T-helper 1 cell treated with Interleukin-12 subunit alpha and Interleukin-12 subunit beta and Interleukin-4 antibody, amounts not matched to agents 30 μg/mL and 1 μg/mL, for 36 hours (primary cell): ENCODE measurements around the gene RAB1A.
"Not testable (repeated sequence)": the region's sequence is repeated elsewhere in the genome, so short reads cannot be mapped to it uniquely, and the experiment has no call there.

Experiments used
- H3K27ac Mint-ChIP-seq: one replicate; pipeline ENCODE4 v1.8.0; 2021; ENCODE audit warnings: mild to moderate bottlenecking, mixed read lengths
- H3K27me3 Mint-ChIP-seq: one replicate; pipeline ENCODE4 v1.8.0; 2021; ENCODE audit warnings: low read depth, mixed read lengths
- H3K36me3 Mint-ChIP-seq: one replicate; pipeline ENCODE4 v1.8.0; 2021; ENCODE audit warnings: low read depth, mixed read lengths
- H3K4me1 Mint-ChIP-seq: one replicate; pipeline ENCODE4 v1.8.0; 2021; ENCODE audit warnings: low read depth, mixed read lengths
- H3K4me3 Mint-ChIP-seq: one replicate; pipeline ENCODE4 v1.8.0; 2021; ENCODE audit warnings: mild to moderate bottlenecking, moderate library complexity, mixed read lengths
- H3K9me3 Mint-ChIP-seq: one replicate; pipeline ENCODE4 v1.8.0; 2021; ENCODE audit warnings: mixed read lengths

RAB1A gene

DNA sequence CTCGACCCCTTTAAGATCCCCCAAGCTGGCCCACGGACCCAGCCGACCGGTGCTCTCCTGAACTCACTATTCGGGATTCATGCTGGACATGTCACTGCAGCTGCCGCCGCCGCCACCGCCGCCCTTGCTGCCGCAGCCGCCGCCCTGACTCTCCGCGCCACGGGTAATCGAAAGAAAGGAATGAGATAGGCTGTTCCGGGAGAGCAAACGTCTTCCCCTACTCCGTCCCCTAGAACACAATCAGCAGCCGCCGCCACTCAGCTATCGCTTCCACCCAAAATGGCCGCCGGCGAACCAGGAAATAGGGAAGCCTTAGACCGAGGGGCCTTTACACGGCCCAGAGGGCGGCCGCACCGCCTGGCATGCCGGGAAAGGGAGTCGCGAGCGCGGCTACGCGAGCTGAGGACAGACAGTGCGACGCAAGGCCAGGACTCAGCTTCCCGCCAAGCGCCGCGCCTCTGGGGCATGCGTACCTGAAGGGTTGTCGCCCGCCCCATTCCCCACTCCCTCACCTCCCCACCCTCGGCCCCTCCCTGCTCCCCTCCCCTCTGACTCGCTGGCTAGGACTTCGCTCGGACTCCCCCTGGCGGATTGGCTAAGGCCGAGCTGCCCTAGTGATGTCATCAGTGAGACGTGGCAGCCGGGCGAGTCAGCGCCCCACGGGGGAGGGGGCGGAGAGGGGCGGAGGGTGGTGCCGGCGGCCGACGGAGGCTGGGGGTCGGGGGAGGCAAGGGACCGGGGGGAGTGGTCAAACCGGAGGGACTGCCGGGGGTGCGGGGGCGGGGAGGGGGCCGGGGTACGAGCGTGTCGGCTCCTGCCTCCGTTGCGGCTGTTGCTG lies at the start of gene RAB1A:
RAB1A (minus strand) TSS at position 281 of the 838 bp plus-strand sequence; CDS start at position 90, 191 bp downstream.
- Mint-ChIP-seq H3K27ac (peak within 1 kb of the TSS; percentile 99), H3K27me3 (peaks cover 9% of the 10 kb centered on the region), H3K4me1 (peaks cover 21% of the 10 kb centered on the region), H3K9me3 (no peaks in the 10 kb centered on the region), H3K4me3 (peak within 1 kb of the TSS; percentile 99), H3K36me3 (peaks cover 3% of the 10 kb centered on the region)

DNA sequence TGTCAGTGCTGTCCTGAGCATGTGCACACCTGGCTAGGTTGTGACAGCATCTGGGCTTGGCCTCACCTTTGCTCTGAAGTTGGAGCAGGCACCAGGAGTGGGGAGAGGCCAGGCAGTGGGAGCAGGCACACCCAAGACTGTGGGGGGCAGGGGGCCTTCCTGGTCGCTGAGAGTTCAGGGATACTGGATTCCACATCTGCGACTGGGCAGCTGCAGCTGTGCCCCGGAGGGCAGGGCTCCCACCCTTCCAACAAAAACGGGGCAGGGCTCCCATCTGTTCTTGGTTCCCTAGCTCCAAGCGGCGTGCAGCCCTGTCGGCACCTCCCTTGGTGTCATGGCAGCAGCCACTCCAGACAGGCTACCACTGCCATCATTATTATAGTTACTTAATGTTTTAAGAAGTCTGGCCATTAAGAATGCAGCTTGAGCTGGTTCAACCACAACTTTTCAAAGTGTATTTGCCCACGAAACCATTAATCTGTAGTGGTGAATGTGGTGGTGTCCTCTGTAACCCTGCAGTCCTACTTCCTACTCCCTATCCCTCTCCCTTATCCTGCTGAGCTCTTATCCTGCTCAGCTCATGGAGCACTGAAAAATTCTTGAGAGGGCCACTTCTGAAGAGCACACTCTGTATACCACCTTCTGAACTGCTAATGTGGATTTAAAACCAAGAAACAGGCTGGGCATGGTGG lies 48.0 kb upstream of the RAB1A start:
- H3K4me1 Mint-ChIP-seq = no peaks in the 10 kb centered on the region
- H3K27me3 Mint-ChIP-seq = peaks cover 23% of the 10 kb centered on the region
- H3K9me3 Mint-ChIP-seq = no peaks in the 10 kb centered on the region
- H3K36me3 Mint-ChIP-seq = no peaks in the 10 kb centered on the region
- H3K27ac Mint-ChIP-seq = no peak overlapping the region
- H3K4me3 Mint-ChIP-seq = no peak overlapping the region

DNA sequence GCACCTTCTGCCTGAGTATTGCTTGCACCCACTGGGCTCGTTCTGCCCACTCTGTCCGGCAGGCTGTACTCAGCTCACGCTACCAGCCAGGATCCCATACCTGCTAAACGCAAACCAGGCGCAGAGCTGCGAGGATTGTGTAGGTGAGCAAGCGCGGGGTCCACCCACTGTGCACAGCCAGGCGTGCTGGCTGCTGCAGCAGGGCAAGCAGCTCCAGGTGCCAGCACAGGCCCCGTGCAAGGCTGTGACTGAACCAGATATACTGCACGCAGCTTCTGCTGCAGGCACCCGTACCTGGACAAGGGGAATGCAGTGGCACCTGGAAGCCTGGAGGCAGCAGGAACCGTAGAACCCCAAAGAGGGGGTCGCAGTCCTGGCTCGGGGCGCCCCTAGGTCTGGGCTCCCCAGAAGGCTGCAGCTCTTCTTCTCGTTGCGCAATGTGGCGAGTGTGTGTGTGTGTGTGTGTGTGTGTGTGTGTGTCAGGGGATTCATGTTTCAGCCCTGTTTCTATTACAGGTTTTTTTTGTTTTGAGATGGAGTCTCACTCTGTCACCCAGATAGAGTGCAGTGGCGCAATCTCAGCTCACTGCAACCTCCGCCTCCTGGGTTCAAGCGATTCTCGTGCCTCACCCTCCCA lies 46.1 kb upstream of the RAB1A start:
- H3K27me3 Mint-ChIP-seq = peaks cover 22% of the 10 kb centered on the region
- no peaks in the 10 kb centered on the region for H3K9me3 Mint-ChIP-seq
- H3K27ac Mint-ChIP-seq = no peak overlapping the region
- H3K36me3 Mint-ChIP-seq = no peaks in the 10 kb centered on the region
- H3K4me1 Mint-ChIP-seq = no peaks in the 10 kb centered on the region
- no peak overlapping the region for H3K4me3 Mint-ChIP-seq

DNA sequence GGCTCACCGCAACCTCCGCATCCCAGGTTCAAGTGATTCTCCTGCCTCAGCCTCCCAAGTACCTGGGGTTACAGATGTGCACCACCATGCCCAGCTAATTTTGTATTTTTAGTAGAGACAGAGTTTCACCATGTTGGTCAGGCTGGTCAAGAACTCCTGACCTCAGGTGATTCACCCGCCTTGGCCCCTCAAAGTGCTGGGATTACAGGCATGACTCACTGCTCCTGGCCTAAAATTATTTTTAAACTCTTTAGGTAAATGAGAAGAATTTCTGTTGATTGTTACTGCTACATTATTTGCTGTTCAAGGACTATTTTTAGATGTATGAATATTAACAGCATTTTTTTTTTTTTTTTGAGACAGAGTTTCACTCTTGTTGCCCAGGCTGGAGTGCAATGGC lies 44.1 kb upstream of the RAB1A start:
- not testable (repeated sequence) for H3K4me1 Mint-ChIP-seq, H3K9me3 Mint-ChIP-seq, H3K4me3 Mint-ChIP-seq, H3K27ac Mint-ChIP-seq, H3K36me3 Mint-ChIP-seq, H3K27me3 Mint-ChIP-seq

DNA sequence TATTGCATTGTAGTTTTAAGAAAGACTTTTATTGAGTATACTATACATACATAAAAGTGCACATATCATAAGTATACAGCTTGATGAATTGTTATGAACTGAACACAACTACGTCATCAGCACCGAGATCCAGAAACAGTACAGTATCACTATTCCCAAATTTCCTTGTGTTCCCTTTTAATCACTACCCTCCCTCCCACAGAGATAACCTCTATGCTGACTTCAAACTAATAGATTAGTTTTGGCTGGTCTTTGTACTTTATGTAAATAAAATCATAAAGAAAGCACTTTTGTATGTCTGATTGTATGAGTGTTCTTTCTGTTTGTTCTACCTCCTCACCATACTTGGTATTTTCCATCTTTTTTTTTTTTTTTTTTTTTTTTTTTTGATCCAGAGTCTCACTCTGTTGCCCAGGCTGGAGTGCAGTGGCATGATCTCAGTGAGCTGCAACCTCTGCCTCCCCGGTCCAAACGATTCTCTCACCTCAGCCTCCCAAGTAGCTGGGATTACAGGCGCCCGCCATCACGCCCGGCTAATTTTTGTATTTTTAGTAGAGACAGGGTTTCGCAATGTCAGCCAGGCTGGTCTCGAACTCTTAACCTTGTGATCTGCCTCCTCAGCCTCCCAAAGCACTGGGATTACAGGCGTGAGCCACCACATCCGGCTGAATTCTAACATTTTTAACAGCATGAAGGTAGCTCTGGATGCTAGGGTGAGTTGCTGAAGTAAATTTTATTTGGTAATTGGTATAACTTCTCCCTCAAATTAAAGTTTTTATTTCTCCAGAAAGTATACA lies 43.3 kb upstream of the RAB1A start:
- no peak overlapping the region for H3K4me3 Mint-ChIP-seq
- H3K27me3 Mint-ChIP-seq = peaks cover 7% of the 10 kb centered on the region
- no peaks in the 10 kb centered on the region for H3K9me3 Mint-ChIP-seq
- no peak overlapping the region for H3K27ac Mint-ChIP-seq
- no peaks in the 10 kb centered on the region for H3K4me1 Mint-ChIP-seq
- H3K36me3 Mint-ChIP-seq = no peaks in the 10 kb centered on the region

DNA sequence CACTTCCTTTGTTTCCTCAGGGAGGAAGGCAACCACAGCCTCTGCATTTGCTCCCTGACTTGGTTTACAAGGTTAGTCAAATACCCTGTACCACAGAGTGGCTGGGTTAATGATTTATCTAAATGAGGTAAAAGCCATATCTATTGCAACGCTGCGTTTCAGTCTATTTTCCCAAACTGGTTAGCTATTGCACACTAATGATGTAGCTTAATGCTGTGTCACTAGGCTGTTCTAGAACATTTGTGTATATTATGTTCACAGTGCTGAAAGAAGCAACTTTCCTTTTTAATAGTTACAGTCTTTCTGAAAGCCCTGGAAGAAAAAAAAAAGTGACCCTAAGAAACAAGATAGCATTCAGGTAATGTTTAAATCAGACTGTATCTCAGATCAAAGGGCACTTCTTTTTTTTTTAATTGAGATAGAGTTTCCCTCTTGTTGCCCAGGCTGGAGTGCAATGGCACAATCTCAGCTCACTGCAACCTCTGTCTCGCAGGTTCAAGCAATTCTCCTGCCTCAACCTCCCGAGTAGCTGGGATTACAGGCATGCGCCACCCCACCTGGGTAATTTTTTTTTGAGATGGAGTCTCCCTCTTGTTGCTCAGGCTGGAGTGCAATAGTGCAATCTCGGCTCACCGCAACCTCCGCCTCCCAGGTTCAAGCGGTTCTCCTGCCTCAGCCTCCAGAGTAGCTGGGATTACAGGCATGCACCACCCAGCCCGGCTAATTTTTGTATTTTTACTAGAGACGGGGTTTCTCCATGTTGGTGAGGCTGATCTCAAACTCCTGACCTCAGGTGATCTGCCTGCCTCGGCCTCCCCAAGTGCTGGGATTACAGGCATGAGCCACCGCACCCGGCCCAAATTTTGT lies 40.9 kb upstream of the RAB1A start:
- H3K27ac Mint-ChIP-seq, H3K27me3 Mint-ChIP-seq, H3K4me3 Mint-ChIP-seq, H3K4me1 Mint-ChIP-seq, H3K9me3 Mint-ChIP-seq, H3K36me3 Mint-ChIP-seq: not testable (repeated sequence)

DNA sequence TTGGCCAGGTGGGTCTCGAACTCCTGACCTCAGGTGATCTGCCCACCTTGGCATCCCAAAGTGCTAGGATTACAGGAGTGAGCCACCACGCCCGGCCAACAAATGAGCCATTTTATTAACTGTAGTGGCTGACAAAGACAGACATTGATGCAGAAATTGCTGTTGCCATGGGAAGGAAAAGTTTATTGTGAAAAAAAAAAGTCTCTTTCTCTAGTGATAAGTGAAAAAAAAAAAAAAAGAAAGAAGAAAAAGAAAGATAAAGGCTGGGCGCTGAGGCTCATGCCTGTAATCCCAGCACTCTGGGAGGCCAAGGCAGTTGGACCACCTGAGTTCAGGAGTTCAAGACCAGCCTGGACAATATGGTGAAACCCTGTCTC lies 39.8 kb upstream of the RAB1A start:
- Mint-ChIP-seq H3K9me3 (no peaks in the 10 kb centered on the region), H3K27me3 (peaks cover 7% of the 10 kb centered on the region), H3K27ac (no peak overlapping the region), H3K36me3 (no peaks in the 10 kb centered on the region), H3K4me3 (no peak overlapping the region), H3K4me1 (peaks cover 3% of the 10 kb centered on the region)

DNA sequence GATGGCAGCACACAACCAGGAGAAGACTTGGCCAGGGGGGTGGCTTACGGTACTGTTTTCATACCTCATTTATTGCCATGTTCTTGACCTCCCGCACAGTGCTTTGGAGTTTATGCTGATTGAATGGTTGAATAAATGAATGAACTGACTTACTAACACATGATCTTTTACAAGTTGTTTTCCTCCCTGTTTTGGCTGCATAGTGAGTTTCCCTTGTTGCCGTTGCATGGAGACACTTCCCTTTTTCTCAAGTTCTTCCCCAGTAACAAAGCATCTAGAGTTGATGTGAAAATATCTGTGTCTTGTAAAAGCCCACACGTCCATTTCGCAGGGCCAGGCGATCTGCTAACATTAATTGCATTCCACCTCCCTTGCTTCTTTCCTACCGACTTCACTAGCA lies 35.7 kb upstream of the RAB1A start:
- Mint-ChIP-seq H3K27ac (no peak overlapping the region), H3K27me3 (peaks cover 3% of the 10 kb centered on the region), H3K36me3 (no peaks in the 10 kb centered on the region), H3K9me3 (no peaks in the 10 kb centered on the region), H3K4me3 (no peak overlapping the region), H3K4me1 (peaks cover 7% of the 10 kb centered on the region)

DNA sequence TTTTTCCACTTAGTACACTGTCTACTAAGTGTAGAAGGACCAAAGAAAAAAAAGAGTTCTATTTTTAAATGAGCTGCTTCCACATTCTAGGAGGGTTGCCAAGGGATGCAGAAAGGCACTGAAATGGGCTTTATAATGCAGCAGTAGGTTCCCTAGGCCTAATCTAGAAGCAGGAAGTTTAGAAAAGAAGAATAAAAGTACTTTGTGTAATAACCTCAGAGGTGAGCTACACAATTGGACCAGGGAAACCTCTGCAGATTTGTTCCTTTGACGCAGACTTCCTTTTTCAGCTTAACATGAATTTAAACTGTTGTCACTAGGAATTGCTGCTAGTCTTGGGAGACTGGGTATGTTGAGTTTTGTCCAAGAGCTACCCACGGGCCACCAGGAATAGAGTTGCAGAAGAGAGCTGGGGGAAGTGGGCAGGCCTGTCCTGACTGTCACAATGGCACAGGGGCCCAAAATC lies 34.6 kb upstream of the RAB1A start:
- Mint-ChIP-seq H3K27me3 (peaks cover 3% of the 10 kb centered on the region), H3K27ac (no peak overlapping the region), H3K4me3 (no peak overlapping the region), H3K4me1 (peaks cover 13% of the 10 kb centered on the region), H3K36me3 (no peaks in the 10 kb centered on the region), H3K9me3 (no peaks in the 10 kb centered on the region)

DNA sequence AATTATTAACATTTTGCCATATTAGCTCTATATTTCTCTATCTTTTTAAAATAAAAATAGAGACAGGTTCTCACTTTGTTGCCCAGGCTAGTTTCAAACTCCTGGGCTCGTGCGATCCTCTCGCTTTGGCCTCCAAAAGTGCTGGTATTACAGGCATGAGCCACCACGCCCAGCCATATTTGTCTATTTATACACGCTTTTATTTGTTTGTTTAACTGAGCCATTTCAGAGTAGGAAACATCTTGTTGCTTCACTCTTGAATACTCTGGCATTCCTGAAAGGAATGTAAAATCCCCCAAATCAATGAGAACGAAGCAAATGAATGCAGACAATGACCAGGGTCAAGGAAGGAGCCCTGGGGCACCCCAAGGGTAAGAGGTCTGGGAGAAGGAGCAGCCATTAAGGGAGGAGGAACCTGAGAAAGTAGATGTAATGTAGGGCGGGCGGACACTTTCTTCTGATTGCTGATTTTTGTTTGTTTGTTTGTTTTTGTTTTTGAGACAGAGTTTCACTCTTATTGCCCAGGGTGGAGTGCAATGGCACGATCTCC lies 31.7 kb upstream of the RAB1A start:
- Mint-ChIP-seq H3K4me3 (no peak overlapping the region), H3K27ac (no peak overlapping the region), H3K4me1 (peaks cover 14% of the 10 kb centered on the region), H3K27me3 (peaks cover 3% of the 10 kb centered on the region), H3K36me3 (no peaks in the 10 kb centered on the region), H3K9me3 (no peaks in the 10 kb centered on the region)

DNA sequence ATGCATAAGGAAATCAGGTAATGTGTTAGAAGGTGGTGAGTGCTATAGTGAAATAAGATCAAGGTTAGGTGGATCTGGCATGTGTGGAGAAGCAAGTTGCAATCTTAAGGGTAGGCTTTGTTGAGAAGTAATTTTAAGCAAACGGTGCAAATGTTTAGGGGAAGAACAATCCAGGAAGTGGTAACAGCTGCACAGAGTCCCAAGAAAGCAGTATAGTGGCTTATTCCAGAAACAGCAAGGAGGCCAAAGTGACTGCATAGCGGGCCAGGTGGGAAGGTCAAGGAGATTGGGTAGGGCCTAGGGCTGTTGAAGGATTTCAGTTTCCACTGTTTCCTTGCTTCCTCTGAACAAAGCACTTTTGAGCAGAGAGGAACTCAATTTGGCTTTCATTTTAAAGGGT lies 30.0 kb upstream of the RAB1A start:
- H3K27ac Mint-ChIP-seq = peak overlapping the region; percentile 47
- H3K4me1 Mint-ChIP-seq = peaks cover 11% of the 10 kb centered on the region
- peak overlapping the region; percentile 2 for H3K4me3 Mint-ChIP-seq
- H3K9me3 Mint-ChIP-seq = no peaks in the 10 kb centered on the region
- H3K27me3 Mint-ChIP-seq = peaks cover 7% of the 10 kb centered on the region
- H3K36me3 Mint-ChIP-seq = no peaks in the 10 kb centered on the region

DNA sequence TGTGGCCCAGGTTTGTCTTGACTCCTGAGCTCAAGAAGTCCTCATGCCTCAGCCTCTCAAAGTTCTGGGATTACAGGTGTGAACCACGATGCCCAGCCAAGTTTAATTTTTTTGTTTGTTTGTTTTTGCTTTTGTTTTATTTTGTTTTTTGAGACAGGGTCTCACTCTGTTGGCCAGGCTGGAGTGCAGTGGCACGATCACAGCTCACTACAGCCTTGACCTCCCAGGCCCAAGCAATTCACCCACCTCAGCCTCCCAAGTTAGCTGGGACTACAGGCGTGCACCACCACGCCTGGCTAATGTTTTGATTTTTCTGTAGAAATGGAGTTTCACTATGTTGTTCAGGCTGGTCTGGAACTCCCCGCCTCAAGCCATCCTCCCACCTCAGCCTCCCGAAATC lies 29.4 kb upstream of the RAB1A start:
- H3K4me1 Mint-ChIP-seq = peaks cover 11% of the 10 kb centered on the region
- no peak overlapping the region for H3K4me3 Mint-ChIP-seq
- H3K27ac Mint-ChIP-seq = no peak overlapping the region
- H3K9me3 Mint-ChIP-seq = no peaks in the 10 kb centered on the region
- H3K36me3 Mint-ChIP-seq = no peaks in the 10 kb centered on the region
- peaks cover 7% of the 10 kb centered on the region for H3K27me3 Mint-ChIP-seq

DNA sequence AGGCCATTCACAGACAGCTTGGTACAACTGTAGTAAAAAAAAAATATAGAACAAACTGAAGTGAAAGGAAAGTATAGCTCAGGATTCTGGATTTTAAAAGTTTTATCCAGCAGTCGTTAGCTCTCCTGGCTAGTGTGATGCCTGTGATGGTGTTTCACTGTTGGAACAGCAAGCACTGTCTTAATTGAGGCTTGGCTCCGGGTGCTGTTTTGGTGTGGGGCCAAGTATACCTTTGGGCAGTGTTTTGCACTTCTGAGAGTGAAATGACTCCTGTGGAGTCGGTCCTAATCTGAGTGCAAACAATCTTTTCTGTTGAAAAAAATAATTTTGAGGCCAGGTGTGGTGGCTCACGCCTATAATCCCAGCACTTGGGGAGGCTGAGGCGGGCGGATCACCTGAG lies 28.7 kb upstream of the RAB1A start:
- H3K4me3 Mint-ChIP-seq = no peak overlapping the region
- H3K27me3 Mint-ChIP-seq = peaks cover 7% of the 10 kb centered on the region
- H3K36me3 Mint-ChIP-seq = no peaks in the 10 kb centered on the region
- H3K9me3 Mint-ChIP-seq = no peaks in the 10 kb centered on the region
- H3K4me1 Mint-ChIP-seq = peaks cover 11% of the 10 kb centered on the region
- no peak overlapping the region for H3K27ac Mint-ChIP-seq
